ENCODE results near the gene MAML3. TPM values are rescaled to one million over a fixed set of nuclear protein-coding genes. Genes with fewer than 3 reads are reported as not detected.

MAML3 gene
- total RNA-seq, 1 donor from 2014 or later = 21.8 TPM

- no peak for DNase-seq (ENCODE audit: extremely low spot score, unreplicated experiment)
- Mint-ChIP-seq H3K4me3 (no peak overlapping the region), H3K27me3 (no peaks in the 10 kb centered on the region), H3K27ac (no peak overlapping the region), H3K4me1 (ENCODE audit: unreplicated experiment) (peaks cover 11% of the 10 kb centered on the region), H3K9me3 (peaks cover 6% of the 10 kb centered on the region), H3K36me3 (peaks cover 6% of the 10 kb centered on the region)
- no peak for TF ChIP-seq CTCF (conservative IDR thresholded peaks at IDR 0.05)
These were observed 32.3 kb downstream of the MAML3 start for GRCh38 chr4:140121646-140122045.

GRCh38 chr4:140118931-140119640 is 34.9 kb downstream of the MAML3 start:
- DNase-seq (ENCODE audit: extremely low spot score, unreplicated experiment) = no peak
- no peaks in the 10 kb centered on the region for H3K9me3 Mint-ChIP-seq
- H3K4me1 Mint-ChIP-seq (ENCODE audit: unreplicated experiment) = peaks cover 12% of the 10 kb centered on the region
- H3K4me3 Mint-ChIP-seq = no peak overlapping the region
- H3K27me3 Mint-ChIP-seq = no peaks in the 10 kb centered on the region
- H3K27ac Mint-ChIP-seq = no peak overlapping the region
- no peak for TF ChIP-seq CTCF (conservative IDR thresholded peaks at IDR 0.05)
- no peaks in the 10 kb centered on the region for H3K36me3 Mint-ChIP-seq

- no peaks in the 10 kb centered on the region for H3K36me3 Mint-ChIP-seq
- H3K4me3 Mint-ChIP-seq = no peak overlapping the region
- no peak for DNase-seq (ENCODE audit: extremely low spot score, unreplicated experiment)
- H3K4me1 Mint-ChIP-seq (ENCODE audit: unreplicated experiment) = peaks cover 9% of the 10 kb centered on the region
- no peaks in the 10 kb centered on the region for H3K9me3 Mint-ChIP-seq
- no peak overlapping the region for H3K27ac Mint-ChIP-seq
- no peak for TF ChIP-seq CTCF (conservative IDR thresholded peaks at IDR 0.05)
- H3K27me3 Mint-ChIP-seq = no peaks in the 10 kb centered on the region
These were observed 36.0 kb downstream of the MAML3 start for GRCh38 chr4:140117947-140118346.

- H3K4me1 Mint-ChIP-seq (ENCODE audit: unreplicated experiment) = peaks cover 9% of the 10 kb centered on the region
- DNase-seq (ENCODE audit: extremely low spot score, unreplicated experiment) = no peak
- no peaks in the 10 kb centered on the region for H3K36me3 Mint-ChIP-seq
- no peaks in the 10 kb centered on the region for H3K9me3 Mint-ChIP-seq
- H3K27ac Mint-ChIP-seq = no peak overlapping the region
- no peak for TF ChIP-seq CTCF (conservative IDR thresholded peaks at IDR 0.05)
- no peak overlapping the region for H3K4me3 Mint-ChIP-seq
- H3K27me3 Mint-ChIP-seq = no peaks in the 10 kb centered on the region
These were observed 37.4 kb downstream of the MAML3 start for GRCh38 chr4:140116442-140117104.

GRCh38 chr4:140115140-140115539 is 38.8 kb downstream of the MAML3 start:
- H3K27ac Mint-ChIP-seq = no peak overlapping the region
- H3K36me3 Mint-ChIP-seq = no peaks in the 10 kb centered on the region
- TF ChIP-seq CTCF (conservative IDR thresholded peaks at IDR 0.05) = no peak
- no peak for DNase-seq (ENCODE audit: extremely low spot score, unreplicated experiment)
- no peak overlapping the region for H3K4me3 Mint-ChIP-seq
- H3K27me3 Mint-ChIP-seq = no peaks in the 10 kb centered on the region
- H3K9me3 Mint-ChIP-seq = no peaks in the 10 kb centered on the region
- peaks cover 14% of the 10 kb centered on the region for H3K4me1 Mint-ChIP-seq (ENCODE audit: unreplicated experiment)
